H9 (cell line): ENCODE measurements around the gene HSD17B2. TPM values are rescaled to one million over a fixed set of nuclear protein-coding genes. Genes with fewer than 3 reads are reported as not detected.
A peak's percentile ranks its signal among the peaks of the same experiment; 100 is the strongest.

Source experiments
- DNase-seq: peaks from one replicate; pipeline ENCODE4 v3.0.0-alpha.2; 2017
- H2AFZ ChIP-seq: one replicate; pipeline ENCODE4 v1.6.1; 2013; ENCODE audit warnings: mild to moderate bottlenecking, low read length, control low read depth, moderate library complexity
- H2AK5ac ChIP-seq: 2 replicates; pipeline ENCODE4 v1.6.1; 2013; ENCODE audit warnings: low read length, control low read depth, mixed read lengths; ENCODE audit not compliant: insufficient read length
- H2BK120ac ChIP-seq: one replicate; pipeline ENCODE4 v1.6.1; 2013; ENCODE audit warnings: low read depth, mild to moderate bottlenecking, low read length, control low read depth, inconsistent platforms; ENCODE audit not compliant: poor library complexity, severe bottlenecking
- H2BK12ac ChIP-seq: 2 replicates; pipeline ENCODE4 v1.6.1; 2013; ENCODE audit warnings: low read length, control low read depth, mixed read lengths, low read depth; ENCODE audit not compliant: insufficient read length
- H2BK15ac ChIP-seq: 2 replicates; pipeline ENCODE4 v1.6.1; 2013; ENCODE audit warnings: low read depth, low read length, control low read depth
- H2BK20ac ChIP-seq: one replicate; pipeline ENCODE4 v1.6.1; 2013; ENCODE audit warnings: low read depth, mild to moderate bottlenecking, low read length, control low read depth, inconsistent platforms; ENCODE audit not compliant: poor library complexity, severe bottlenecking
- H2BK5ac ChIP-seq: 2 replicates; pipeline ENCODE4 v1.6.1; 2013; ENCODE audit warnings: low read length, control low read depth, mixed read lengths; ENCODE audit not compliant: insufficient read length
- H3K14ac ChIP-seq: 2 replicates; pipeline ENCODE4 v1.6.1; 2013; ENCODE audit warnings: low read length, control low read depth; ENCODE audit not compliant: insufficient read depth
- H3K18ac ChIP-seq: 2 replicates; pipeline ENCODE4 v1.6.1; 2013; ENCODE audit warnings: low read depth, mild to moderate bottlenecking, mixed read lengths, low read length, control low read depth; ENCODE audit not compliant: insufficient read length
- H3K23ac ChIP-seq: 2 replicates; pipeline ENCODE4 v1.6.1; 2013; ENCODE audit warnings: low read length, control low read depth, mixed read lengths, low read depth; ENCODE audit not compliant: insufficient read length
- H3K23me2 ChIP-seq: 2 replicates; pipeline ENCODE4 v1.6.1; 2013; ENCODE audit warnings: low read depth, mild to moderate bottlenecking, mixed read lengths, low read length, control low read depth; ENCODE audit not compliant: insufficient read length, poor library complexity, severe bottlenecking
- H3K27ac ChIP-seq: 2 replicates; pipeline ENCODE4 v1.5.1; 2013; ENCODE audit warnings: low read length, control low read depth, mixed read lengths, low read depth; ENCODE audit not compliant: insufficient read length
- H3K27me3 ChIP-seq: 2 replicates; pipeline ENCODE4 v1.6.1; 2013; ENCODE audit warnings: low read length, control low read depth, inconsistent platforms; ENCODE audit not compliant: insufficient read depth
- H3K4ac ChIP-seq: 2 replicates; pipeline ENCODE4 v1.6.1; 2013; ENCODE audit warnings: low read depth, mild to moderate bottlenecking, control low read depth, inconsistent platforms, low read length, moderate library complexity
- H3K4me1 ChIP-seq: 2 replicates; pipeline ENCODE4 v1.6.1; 2013; ENCODE audit warnings: low read length, control low read depth, inconsistent platforms; ENCODE audit not compliant: insufficient read depth
- H3K4me2 ChIP-seq: 2 replicates; pipeline ENCODE4 v1.6.1; 2013; ENCODE audit warnings: low read length, control low read depth, mixed read lengths; ENCODE audit not compliant: insufficient read length, insufficient read depth
- H3K56ac ChIP-seq: 2 replicates; pipeline ENCODE4 v1.6.1; 2013; ENCODE audit warnings: low read depth, mild to moderate bottlenecking, mixed read lengths, low read length, control low read depth; ENCODE audit not compliant: insufficient read length
- H3K79me1 ChIP-seq: 2 replicates; pipeline ENCODE4 v1.6.1; 2013; ENCODE audit warnings: low read depth, mild to moderate bottlenecking, moderate library complexity, low read length, control low read depth, inconsistent platforms; ENCODE audit not compliant: insufficient read depth, poor library complexity, severe bottlenecking
- H3K79me2 ChIP-seq: 2 replicates; pipeline ENCODE4 v1.6.1; 2013; ENCODE audit warnings: low read length, control low read depth, inconsistent platforms; ENCODE audit not compliant: insufficient read depth
- H3K9ac ChIP-seq: 2 replicates; pipeline ENCODE4 v1.6.1; 2013; ENCODE audit warnings: low read length, control low read depth, mixed read lengths; ENCODE audit not compliant: insufficient read length; ENCODE audit errors: extremely low read depth
- H3K9me3 ChIP-seq: one replicate; pipeline ENCODE4 v1.6.1; 2013; ENCODE audit warnings: low read depth, low read length, inconsistent platforms; ENCODE audit not compliant: control insufficient read depth
- H3T11ph ChIP-seq: one replicate; pipeline ENCODE4 v1.6.1; 2013; ENCODE audit warnings: mild to moderate bottlenecking, low read length, control low read depth, inconsistent platforms
- H4K20me1 ChIP-seq: one replicate; pipeline ENCODE4 v1.6.1; 2013; ENCODE audit not compliant: control insufficient read depth, insufficient read length, insufficient read depth
- H4K5ac ChIP-seq: 2 replicates; pipeline ENCODE4 v1.6.1; 2013; ENCODE audit warnings: low read depth, mild to moderate bottlenecking, mixed read lengths, low read length, control low read depth; ENCODE audit not compliant: insufficient read length
- H4K8ac ChIP-seq: replicated peaks from 2 replicates; pipeline ENCODE4 v1.6.1; 2013; ENCODE audit warnings: low read length, control low read depth, mixed read lengths, low read depth; ENCODE audit not compliant: insufficient read length
- H4K91ac ChIP-seq: 2 replicates; pipeline ENCODE4 v1.6.1; 2013; ENCODE audit warnings: low read depth, mild to moderate bottlenecking, moderate library complexity, mixed read lengths, low read length, control low read depth; ENCODE audit not compliant: insufficient read length
- H3K27ac Mint-ChIP-seq, 3 experiments: 2 replicates in 2 of 3; 3 replicates in 1 of 3; pipeline ENCODE4 v1.8.0; 2020 to 2021; ENCODE audit warnings: mixed read lengths in 3 of 3, mild to moderate bottlenecking in 1 of 3, moderate library complexity in 1 of 3
- H3K27me3 Mint-ChIP-seq: 2 replicates; pipeline ENCODE4 v1.8.0; 2021; ENCODE audit warnings: low read depth, mild to moderate bottlenecking, moderate library complexity, mixed read lengths
- H3K36me3 Mint-ChIP-seq, 3 experiments: 2 replicates in 2 of 3; 3 replicates in 1 of 3; pipeline ENCODE4 v1.8.0; 2020 to 2021; ENCODE audit warnings: low read depth in 3 of 3, mixed read lengths in 3 of 3; ENCODE audit not compliant: insufficient read depth in 1 of 3
- H3K4me1 Mint-ChIP-seq, 2 experiments: 2 replicates each; pipeline ENCODE4 v1.8.0; 2020; ENCODE audit warnings: mixed read lengths in 2 of 2
- H3K4me3 Mint-ChIP-seq, 2 experiments: 2 replicates in 1 of 2; 3 replicates in 1 of 2; pipeline ENCODE4 v1.8.0; 2020 to 2021; ENCODE audit warnings: mild to moderate bottlenecking in 2 of 2, mixed read lengths in 2 of 2, moderate library complexity in 1 of 2
- H3K9me3 Mint-ChIP-seq, 2 experiments: 2 replicates in 1 of 2; 3 replicates in 1 of 2; pipeline ENCODE4 v1.8.0; 2020; ENCODE audit warnings: mild to moderate bottlenecking in 2 of 2, mixed read lengths in 2 of 2, moderate library complexity in 1 of 2
- WGBS: extraction: QIAGEN DNeasy Blood & Tissue Kit; methylation state at CpG from one replicate; pipeline ENCODE4 v1.1.7; 2013; ENCODE audit warnings: missing lambda C conversion rate, low lambda C conversion rate, mixed read lengths; ENCODE audit not compliant: insufficient read length; ENCODE audit errors: extremely low coverage; 5-methylcytosine and 5-hydroxymethylcytosine counted together
- total RNA-seq: library from RNA; stranded (reverse); gene quantifications from 2 replicates; pipeline ENCODE4 v1.2.1, GENCODE V29; 2021
- TF ChIP-seq, protein P1 (sequence below): fragments of 200-600 bp; sonication (generic); conservative IDR thresholded peaks from 3 replicates; pipeline ENCODE4 v1.8.0; 2021; ENCODE audit warnings: antibody characterized with exemption, mild to moderate bottlenecking

HSD17B2 gene
- total RNA-seq, 1 experiment from 2014 or later, result not detected

DNA sequence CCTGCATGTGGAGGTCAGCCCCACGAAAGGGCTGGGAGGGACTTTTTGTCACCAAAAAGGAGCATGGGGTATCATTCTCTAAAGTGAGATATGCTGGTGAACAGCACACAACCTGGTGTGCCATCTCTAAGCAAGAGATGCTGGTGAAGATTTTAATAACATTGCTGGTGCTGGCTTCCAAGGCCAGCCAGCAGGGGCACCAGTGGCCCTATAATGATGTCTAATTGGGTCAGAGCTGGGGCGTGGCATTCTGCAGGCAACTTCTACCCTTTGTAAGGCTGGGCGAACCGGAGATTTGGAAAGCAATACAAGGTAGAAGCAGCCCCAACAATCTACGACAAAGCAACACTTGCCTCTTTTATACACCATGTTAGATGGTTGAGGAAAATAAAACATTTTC is 40.6 kb upstream of the HSD17B2 start:
- H4K5ac ChIP-seq, result no peak overlapping the region
- no peak overlapping the region for H2BK12ac ChIP-seq
- H3K4me3 Mint-ChIP-seq, result no peak overlapping the region
- no peak for DNase-seq
- no peaks in the 10 kb centered on the region for H3K36me3 Mint-ChIP-seq
- H2AFZ ChIP-seq, result no peak overlapping the region
- H3K23ac ChIP-seq, result no peak overlapping the region
- no peak overlapping the region for H3K56ac ChIP-seq
- no peak overlapping the region for H3K9ac ChIP-seq
- no peaks in the 10 kb centered on the region for H3K4me1 ChIP-seq
- no peak overlapping the region for H3K27ac ChIP-seq
- no peaks in the 10 kb centered on the region for H4K20me1 ChIP-seq
- no peak overlapping the region for H3K4ac ChIP-seq
- peaks cover 17 to 19% of the 10 kb centered on the region in 2 experiments for H3K4me1 Mint-ChIP-seq
- no peaks in the 10 kb centered on the region for H3K9me3 Mint-ChIP-seq
- no peak overlapping the region for H3K4me2 ChIP-seq
- no peaks in the 10 kb centered on the region for H3K27me3 ChIP-seq
- H2BK20ac ChIP-seq, result no peak overlapping the region
- no peaks in the 10 kb centered on the region for H3K79me2 ChIP-seq
- H2BK15ac ChIP-seq, result no peak overlapping the region
- TF ChIP-seq, protein P1, sequence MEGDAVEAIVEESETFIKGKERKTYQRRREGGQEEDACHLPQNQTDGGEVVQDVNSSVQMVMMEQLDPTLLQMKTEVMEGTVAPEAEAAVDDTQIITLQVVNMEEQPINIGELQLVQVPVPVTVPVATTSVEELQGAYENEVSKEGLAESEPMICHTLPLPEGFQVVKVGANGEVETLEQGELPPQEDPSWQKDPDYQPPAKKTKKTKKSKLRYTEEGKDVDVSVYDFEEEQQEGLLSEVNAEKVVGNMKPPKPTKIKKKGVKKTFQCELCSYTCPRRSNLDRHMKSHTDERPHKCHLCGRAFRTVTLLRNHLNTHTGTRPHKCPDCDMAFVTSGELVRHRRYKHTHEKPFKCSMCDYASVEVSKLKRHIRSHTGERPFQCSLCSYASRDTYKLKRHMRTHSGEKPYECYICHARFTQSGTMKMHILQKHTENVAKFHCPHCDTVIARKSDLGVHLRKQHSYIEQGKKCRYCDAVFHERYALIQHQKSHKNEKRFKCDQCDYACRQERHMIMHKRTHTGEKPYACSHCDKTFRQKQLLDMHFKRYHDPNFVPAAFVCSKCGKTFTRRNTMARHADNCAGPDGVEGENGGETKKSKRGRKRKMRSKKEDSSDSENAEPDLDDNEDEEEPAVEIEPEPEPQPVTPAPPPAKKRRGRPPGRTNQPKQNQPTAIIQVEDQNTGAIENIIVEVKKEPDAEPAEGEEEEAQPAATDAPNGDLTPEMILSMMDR, result peak; percentile 60
- no peak overlapping the region for H2BK5ac ChIP-seq
- peaks cover 3% of the 10 kb centered on the region; the same call in 1 of the 2 replicates for H3K27me3 Mint-ChIP-seq
- H4K91ac ChIP-seq, result no peak overlapping the region
- no peak overlapping the region for H3K14ac ChIP-seq
- H3T11ph ChIP-seq, result no peak overlapping the region
- no peak overlapping the region for H2BK120ac ChIP-seq
- no peak overlapping the region for H2AK5ac ChIP-seq
- H3K27ac Mint-ChIP-seq, result no peak overlapping the region
- H3K23me2 ChIP-seq, result no peaks in the 10 kb centered on the region
- H3K9me3 ChIP-seq, result no peaks in the 10 kb centered on the region
- H3K79me1 ChIP-seq, result no peaks in the 10 kb centered on the region
- no CpG with 5 or more reads among the region's 5 CpGs for WGBS
- H4K8ac ChIP-seq, result no peak overlapping the region
- no peak overlapping the region for H3K18ac ChIP-seq
